GM21367 (cell line): ENCODE measurements around the gene PSMC4.

Experiments used
- ATAC-seq: cut with Tn5 transposase; IDR thresholded peaks from one replicate; pipeline ENCODE4 v1.9.1; 2021; ENCODE audit not compliant: unreplicated experiment

Gene PSMC4

DNA sequence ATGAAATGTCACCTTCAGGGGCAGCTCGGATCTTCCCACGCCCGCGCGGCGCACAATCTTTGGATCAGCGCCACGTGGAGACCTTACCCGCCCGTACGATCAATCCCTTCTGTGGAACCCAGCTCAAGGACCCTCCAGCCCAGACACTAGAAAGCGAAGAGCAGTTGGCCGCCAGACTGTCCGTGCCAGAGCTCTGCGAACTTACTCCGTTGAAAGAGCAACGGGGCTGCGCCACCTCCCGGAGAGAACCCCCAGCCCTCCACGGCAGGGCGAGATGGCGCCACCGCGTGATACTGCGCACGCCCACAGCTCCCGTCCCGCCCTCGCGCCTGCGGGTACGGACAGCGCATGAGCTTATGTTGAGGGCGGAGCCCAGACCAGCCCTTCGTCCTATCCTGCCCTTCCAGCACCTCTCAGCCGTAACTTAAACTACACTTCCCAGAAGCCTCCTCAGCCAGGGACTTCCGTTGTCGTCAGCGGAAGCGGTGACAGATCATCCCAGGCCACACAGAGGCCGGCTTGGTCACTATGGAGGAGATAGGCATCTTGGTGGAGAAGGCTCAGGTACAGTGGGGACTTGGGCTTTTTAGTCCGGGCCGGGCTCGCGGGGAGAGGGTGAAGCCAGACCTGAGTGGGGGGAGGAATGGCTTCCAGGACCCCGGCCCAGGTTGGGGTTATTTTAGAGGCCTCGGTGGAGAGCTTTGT lies at the start of gene PSMC4:
PSMC4 (plus strand) TSS at position 491 of the 705 bp plus-strand sequence; CDS start at position 529, 38 bp downstream.
- peak; percentile 88 for ATAC-seq

- ATAC-seq: no peak
Observed at GRCh38 chr19:39923862-39924261, 47.1 kb upstream of the PSMC4 start.

- no peak for ATAC-seq
Observed at GRCh38 chr19:39924389-39924788, 46.6 kb upstream of the PSMC4 start.

DNA sequence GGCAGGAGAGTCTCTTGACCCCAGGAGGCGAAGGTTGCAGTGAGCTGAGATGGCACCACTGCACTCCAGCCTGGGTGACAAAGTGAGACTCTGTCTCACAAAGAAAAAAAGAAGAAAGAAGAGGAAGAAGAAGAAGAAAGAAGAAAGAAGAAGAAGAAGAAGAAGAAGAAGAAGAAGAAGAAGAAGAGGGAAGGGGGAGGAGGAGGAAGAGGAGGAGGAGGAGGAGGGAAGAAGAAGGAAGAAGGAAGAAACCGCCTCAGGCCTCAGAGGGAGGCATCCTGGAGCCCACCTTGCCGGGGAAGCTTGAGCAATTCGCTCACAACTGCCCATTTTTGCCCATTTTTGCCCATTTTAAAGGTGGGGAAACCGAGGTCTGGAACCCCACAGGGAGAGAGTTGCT lies 46.0 kb upstream of the PSMC4 start:
- ATAC-seq: no peak

DNA sequence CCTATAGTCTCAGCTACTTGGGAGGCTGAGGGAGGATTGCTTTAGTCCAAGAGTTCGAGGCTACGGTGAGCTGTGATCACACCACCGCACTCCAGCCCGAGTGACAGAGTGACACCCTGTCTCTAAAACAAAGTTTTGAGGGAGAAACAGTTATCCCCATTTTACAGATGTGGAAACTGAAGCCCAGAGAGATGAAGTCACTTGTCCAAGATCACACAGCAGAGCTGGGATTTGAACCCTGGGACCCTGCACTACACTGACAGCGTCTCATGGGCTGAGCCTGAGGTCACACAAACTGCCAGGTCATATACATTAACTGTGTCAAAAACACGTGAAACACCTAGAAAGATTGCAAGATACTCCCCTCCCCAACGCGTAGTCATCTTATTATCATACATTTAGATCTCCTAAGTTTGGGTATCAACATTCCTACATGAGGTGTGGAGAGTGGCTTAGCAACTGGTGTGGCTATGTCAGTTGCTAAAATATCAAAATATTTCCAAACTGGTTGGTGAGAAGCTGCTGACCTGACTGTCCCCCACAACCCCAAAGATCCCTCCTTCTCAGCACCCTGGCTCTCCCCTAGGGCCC lies 44.7 kb upstream of the PSMC4 start:
- ATAC-seq: no peak

GRCh38 chr19:39927076-39927475 lies 43.9 kb upstream of the PSMC4 start:
- no peak for ATAC-seq

DNA sequence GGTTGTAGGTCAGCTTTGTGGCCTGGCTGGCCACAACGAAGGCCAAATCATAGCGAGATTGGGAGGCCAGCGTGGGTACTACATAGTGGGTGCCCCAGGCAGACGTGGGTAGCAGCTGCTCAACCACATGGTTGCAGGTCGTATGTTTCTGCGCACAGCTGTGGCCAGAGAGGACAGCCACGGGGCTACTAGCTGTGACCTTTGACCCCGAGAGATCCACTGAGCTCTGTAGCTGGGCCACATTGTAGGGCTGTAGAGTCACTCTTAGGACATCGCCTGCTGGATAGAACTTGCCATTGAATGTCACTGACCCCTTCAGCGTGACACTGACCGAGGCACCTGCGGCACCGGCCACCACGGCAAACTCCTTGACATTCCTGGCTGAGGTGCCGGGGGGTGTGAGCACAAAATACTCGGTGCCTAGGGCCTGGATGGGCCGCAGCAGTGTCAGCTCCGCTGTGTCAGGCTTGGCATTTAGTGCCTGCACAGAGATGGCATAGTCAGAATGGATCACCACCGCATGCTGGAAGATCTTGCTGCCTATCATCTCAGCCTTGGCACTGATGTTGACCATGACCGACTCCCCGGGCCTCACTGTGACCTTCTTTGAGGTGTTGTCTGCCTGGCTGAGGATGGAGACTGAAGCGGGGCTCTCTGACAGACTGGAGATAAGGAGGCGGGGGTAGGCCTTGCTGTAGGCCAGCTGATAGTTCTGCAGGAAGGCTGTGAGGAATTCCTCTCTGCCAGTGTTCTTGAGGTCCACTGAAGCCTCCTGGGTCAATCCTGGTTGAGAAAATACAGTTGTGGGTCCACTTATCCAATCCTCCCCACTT lies 43.2 kb upstream of the PSMC4 start:
- no peak for ATAC-seq

GRCh38 chr19:39928357-39928725 lies 42.6 kb upstream of the PSMC4 start:
- ATAC-seq: no peak

DNA sequence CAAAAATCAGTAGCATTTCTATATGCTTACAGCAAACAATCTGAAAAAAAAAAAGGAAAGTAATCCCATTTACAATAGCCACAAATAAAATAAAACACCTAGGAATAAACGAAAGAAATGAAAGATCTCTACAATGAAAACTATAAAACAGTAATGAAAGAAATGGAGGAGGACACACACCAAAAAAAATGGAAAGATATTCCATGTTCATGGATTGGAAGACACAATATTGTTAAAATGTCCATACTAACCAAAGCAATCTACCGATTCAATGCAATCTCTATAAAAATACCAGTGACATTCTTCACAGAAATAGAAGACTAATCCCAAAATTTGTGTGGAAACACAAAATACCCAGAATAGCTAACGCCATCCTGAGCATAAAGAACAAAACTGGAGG lies 41.2 kb upstream of the PSMC4 start:
- no peak for ATAC-seq

GRCh38 chr19:39934584-39935363 lies 36.2 kb upstream of the PSMC4 start, which contains the start of gene FCGBP:
TSS of gene FCGBP (minus strand) at chr19:39934634.
- no peak for ATAC-seq

GRCh38 chr19:39935364-39935661 lies 35.7 kb upstream of the PSMC4 start:
- no peak for ATAC-seq

- no peak for ATAC-seq
Observed at GRCh38 chr19:39936020-39936419, 34.9 kb upstream of the PSMC4 start.

GRCh38 chr19:39936622-39937021 lies 34.3 kb upstream of the PSMC4 start:
- ATAC-seq: no peak

DNA sequence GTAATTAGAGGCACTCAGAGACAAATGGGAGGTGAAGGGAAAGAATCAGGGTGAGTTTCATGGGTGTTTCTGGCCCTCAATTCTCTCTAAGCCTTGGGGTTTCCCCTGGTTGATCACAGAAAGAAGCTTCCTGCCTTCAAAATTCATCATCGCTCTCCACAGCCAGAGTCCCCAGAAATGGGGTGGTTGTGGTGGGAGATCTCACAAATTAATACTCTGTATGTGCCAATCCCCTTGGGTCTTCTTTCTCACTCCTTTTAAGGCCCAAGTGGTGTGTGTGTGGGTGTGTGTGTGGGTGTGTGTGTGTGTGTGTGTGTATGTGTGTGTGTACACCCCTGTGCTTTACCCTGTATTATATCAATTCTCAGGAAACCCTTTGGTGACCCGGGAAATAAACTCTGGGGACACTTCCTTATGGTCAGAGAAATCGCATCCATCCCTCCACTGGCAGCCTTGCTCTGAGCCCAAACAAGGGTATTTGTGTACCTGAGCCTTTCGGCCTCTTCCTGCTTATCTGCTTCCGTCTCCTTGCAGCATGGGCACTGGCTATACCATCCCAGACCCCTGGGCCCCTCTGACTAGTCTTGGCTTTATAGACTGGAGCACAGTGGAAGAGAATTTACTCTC lies 33.8 kb upstream of the PSMC4 start:
- no peak for ATAC-seq

DNA sequence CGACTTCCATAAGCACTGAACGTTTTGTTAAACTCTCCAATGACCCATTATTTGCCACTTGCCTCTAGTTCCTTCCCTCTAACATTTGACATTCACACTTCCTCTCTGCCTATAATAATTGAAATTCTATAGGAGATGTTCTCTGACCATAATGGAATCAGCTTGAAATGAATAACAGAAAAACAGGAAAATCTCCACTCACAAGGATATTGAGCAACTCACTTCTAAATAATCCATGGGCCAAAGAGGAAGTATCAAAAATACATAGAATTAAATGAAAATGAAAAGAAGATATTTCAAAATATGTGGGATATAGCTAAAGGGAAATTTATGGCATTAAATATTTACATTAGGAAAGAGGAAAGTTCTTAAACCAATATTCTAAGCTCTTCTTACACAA lies 33.2 kb upstream of the PSMC4 start:
- ATAC-seq: no peak

- ATAC-seq: no peak
Observed at GRCh38 chr19:39939556-39939955, 31.4 kb upstream of the PSMC4 start.

GRCh38 chr19:39940221-39940833 lies 30.6 kb upstream of the PSMC4 start:
- no peak for ATAC-seq

DNA sequence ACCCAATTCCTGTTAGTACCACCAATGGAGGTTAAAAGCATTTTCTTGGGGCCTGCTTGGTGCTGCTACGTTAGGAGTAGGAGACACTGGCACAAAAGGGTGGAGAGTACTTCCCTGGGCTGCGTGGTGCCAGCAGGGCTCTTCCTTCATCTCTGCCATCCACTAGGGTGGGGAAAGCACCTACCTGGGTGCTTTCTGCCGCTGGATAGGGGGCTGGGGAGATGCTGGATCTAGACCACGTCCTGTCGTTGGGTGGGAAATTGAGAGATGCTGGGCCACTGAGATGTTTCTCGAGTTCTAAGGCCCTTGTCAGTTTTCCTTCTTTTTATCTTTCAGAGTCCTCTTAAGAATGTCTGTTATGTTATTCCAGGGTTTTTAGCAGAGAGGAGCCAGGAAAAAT lies 29.8 kb upstream of the PSMC4 start:
- no peak for ATAC-seq

DNA sequence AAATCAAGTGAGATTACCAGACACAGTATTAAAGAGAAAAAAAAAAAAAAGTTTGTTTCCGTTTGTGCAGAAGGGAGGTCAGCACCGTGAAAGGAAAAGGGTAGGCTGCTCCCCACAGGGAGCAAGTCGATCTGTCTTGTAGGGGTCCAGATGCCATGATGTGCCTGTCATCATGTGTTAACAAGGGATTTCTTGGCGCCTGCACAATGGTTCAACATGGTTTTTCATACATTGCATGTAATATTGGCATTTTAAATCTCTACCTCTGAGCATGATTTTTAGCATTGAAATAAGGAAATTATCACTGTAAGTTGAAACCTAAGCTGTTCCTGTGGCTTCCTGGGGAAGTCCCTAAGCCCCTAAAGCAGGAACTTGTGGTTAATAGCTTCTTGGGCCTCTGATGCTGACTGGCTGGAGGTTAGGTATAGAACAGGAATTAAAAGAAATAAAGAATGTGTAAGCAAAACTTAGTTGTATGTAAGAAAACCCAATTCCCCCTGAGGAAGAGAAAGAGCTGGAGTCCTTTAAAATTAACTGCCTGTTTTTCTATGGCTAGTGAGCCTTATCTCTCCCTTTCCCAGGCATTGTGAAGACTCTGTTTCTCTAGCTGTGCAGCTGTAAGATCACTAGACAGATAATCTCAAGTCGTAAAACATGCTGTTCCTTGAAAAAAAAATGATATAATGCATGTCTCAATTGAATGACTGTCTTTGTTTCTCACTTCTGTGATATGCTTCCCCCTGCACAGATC lies 29.2 kb upstream of the PSMC4 start:
- no peak for ATAC-seq

- ATAC-seq: no peak
Observed at GRCh38 chr19:39942366-39942730, 28.6 kb upstream of the PSMC4 start.
